Large intestine (tissue), 3 donors: ENCODE data around the gene PLEKHH3. TPM values are rescaled to one million over a fixed set of nuclear protein-coding genes. Genes with fewer than 3 reads are reported as not detected.
"Not testable (repeated sequence)": the region's sequence is repeated elsewhere in the genome, so short reads cannot be mapped to it uniquely, and the experiment has no call there.

Experiments
- DNase-seq, 2 donors: peaks; one replicate each; pipeline versions ENCODE4 v3.0.0 to v3.0.0-alpha.2; 2013
- H3K27ac ChIP-seq: one replicate; pipeline ENCODE4 v1.5.1; 2013; ENCODE audit warnings: low read length
- H3K27me3 ChIP-seq: 2 replicates; pipeline ENCODE4 v1.6.1; 2013; ENCODE audit warnings: low read length; ENCODE audit not compliant: control insufficient read depth, insufficient read depth
- H3K36me3 ChIP-seq: 2 replicates; pipeline ENCODE4 v1.6.1; 2013; ENCODE audit warnings: low read length; ENCODE audit not compliant: control insufficient read depth, insufficient read depth
- H3K4me1 ChIP-seq: one replicate; pipeline ENCODE4 v1.6.1; 2013; ENCODE audit warnings: low read length; ENCODE audit not compliant: control insufficient read depth, insufficient read depth
- H3K4me3 ChIP-seq: one replicate; pipeline ENCODE4 v1.5.1; 2013; ENCODE audit warnings: low read length
- H3K9me3 ChIP-seq: one replicate; pipeline ENCODE4 v1.6.1; 2013; ENCODE audit warnings: mild to moderate bottlenecking, low read depth, low read length, moderate library complexity; ENCODE audit not compliant: control insufficient read depth
- WGBS: methylation state at CpG from one replicate; pipeline ENCODE4 v1.1.5; 2013; ENCODE audit warnings: low lambda C conversion rate; ENCODE audit not compliant: insufficient coverage; 5-methylcytosine and 5-hydroxymethylcytosine counted together
- polyA plus RNA-seq: library from polyadenylated mRNA; unstranded; fragments of 120-200 nt; gene quantifications from one replicate; pipeline ENCODE4 v1.2.1, GENCODE V29; 2013

Gene PLEKHH3
- polyA plus RNA-seq, 1 donor = 9.2 TPM

DNA sequence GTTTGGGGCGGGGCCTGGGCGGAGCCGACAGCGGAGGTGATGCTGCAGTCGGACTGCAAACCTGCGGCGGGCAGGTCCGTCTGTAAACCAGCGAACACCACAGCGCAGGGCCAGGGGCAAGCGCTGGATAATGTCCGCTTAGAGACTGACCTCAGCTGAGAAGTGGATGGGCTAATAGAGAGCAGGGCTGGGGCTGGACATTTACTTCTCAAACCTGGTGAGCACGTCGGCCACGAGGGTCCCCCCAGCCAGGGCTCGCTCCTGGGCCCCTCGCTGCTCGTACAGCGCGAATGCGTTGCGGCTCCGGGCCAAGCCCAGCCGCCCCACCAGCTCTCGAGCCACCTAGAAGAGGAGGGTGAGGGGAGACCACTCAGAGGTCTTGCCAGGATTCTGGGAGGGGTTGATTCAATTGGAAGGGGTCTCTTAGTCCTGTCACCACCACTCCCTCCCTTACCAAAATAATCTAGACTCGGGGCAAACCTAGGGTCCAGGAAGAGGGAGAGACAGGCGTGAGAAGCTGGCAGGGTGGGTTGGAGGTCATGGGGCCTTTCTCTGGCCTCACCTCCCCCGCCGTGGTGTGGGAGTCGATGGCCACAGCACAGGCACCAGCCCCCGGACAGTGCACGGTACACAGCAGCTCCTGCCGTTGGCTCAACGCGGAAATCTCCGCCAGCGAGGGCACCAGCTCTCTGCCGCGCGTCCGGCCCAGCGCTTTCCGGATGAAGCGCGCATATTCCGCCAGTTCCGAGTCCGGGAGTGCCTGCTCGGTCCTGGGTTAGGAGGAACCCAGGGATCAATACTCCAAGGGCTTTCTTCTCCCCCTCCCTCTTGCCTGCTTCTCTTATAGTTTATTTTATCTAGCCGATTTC, 5.8 kb downstream of the PLEKHH3 start:
- WGBS = 82% methylated on average over 1 of the region's 50 CpGs
- Histone ChIP-seq H3K4me3 (no peak overlapping the region), H3K27ac (no peak overlapping the region), H3K36me3 (peaks cover 55% of the 10 kb centered on the region), H3K4me1 (peaks cover 35% of the 10 kb centered on the region), H3K9me3 (peaks cover 13% of the 10 kb centered on the region), H3K27me3 (peaks cover 59% of the 10 kb centered on the region)
- DNase-seq = no peak

DNA sequence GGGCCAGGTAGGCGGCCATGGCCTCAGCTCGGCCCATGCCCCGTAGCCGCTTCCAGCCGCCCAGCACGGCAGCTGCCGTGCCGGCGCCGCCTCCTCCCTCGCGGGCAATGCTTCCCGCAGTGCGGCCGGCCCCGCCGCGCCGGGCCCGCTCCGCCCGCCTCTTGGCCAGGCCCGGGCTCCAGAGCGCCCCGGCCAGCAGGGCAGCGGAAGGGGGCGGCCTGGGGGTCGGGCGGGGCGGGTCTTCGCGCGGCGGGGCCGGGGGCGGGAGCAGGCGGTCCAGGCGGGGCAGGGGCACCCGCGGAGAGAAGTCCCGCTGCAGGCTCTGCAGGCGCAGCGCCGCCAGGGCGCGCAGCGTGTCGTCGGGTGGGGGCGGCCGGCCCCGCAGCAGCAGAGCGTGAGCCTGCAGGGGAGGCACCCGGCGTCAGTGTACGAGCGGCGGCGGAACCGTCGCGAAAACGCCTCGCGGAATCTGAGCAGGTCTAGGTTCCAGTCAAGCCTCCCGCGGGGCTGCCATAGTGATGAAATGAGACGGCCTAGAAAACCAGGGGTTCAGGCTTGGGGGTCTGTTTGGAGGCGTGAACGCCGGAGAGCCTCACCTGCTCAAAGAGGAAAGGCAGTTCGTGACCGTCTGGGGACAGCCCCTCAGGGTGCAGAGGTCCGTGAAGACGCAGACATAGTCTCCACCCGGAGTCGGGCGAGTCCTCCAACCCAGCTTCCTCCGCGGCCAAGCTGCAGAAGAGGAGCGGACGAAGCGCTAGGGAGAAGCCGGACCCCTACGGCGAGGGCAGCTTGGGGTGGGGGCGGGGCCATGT, 6.6 kb downstream of the PLEKHH3 start:
- no peak overlapping the region for H3K27ac ChIP-seq
- H3K36me3 ChIP-seq = peaks cover 61% of the 10 kb centered on the region
- H3K27me3 ChIP-seq = peaks cover 51% of the 10 kb centered on the region
- no CpG with 5 or more reads among the region's 87 CpGs for WGBS
- no peak overlapping the region for H3K4me3 ChIP-seq
- H3K4me1 ChIP-seq = peaks cover 28% of the 10 kb centered on the region
- DNase-seq = peak in 1 of 2 donors; percentile 57
- H3K9me3 ChIP-seq = peaks cover 13% of the 10 kb centered on the region

DNA sequence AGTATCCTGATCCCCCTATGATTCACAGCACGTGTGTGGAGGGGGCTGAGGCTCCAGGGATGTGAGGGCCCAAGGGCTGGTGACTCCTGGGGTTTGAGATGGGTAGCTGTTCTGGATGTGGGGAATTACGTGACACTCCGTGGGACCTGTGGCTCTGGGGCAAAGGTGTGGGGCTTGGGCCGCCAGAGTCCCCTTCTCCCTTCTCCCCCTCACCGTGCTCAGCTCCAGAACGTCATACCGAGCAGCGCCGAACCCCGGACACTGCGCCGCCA, 7.2 kb downstream of the PLEKHH3 start:
- Histone ChIP-seq H3K9me3 (peaks cover 13% of the 10 kb centered on the region), H3K27ac (no peak overlapping the region), H3K4me3 (no peak overlapping the region), H3K36me3 (peaks cover 61% of the 10 kb centered on the region), H3K27me3 (peaks cover 45% of the 10 kb centered on the region), H3K4me1 (peaks cover 22% of the 10 kb centered on the region)
- WGBS = no CpG with 5 or more reads among the region's 12 CpGs
- DNase-seq = no peak

DNA sequence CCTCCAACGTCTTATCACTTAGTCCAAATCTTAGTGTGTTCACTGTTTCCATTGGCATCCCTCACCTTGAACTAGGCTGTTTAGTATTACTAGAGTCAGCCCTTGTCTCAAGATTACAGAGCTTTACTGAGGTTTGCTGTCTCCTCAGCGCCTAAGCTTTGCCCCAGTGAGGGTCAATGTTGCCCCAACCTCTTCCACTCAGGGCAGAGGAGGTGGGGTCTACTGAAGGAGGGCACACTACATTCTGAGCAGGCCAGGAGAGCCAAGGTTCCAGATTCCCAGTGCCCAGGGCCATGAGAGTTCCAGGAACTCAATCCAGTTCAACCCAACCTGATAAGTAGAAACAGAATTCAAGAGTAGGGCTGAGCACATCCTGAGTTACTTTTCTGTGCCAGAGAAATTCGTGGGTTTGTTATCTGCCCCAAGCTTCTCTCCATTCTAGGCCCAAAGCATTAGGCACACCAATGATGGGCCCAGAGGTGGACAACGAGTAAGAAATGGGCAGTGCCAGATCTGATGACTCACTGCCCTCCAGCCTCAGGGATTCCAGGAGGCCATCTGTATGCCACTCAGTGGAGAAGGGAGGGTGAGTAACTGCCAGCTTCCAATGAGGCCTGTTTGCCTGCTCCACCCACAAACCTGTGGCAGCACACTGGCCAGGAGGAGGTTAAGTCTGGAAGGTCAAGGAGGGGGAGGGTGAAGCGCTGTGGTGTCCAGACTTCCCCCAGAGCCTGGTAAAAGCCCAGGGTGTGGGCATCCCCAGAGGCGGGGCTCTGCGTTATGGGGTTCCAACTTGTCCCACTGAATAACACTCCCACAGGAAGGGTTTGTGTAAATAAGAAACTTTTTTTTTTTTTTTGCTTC, 9.5 kb downstream of the PLEKHH3 start:
- Histone ChIP-seq H3K4me1 (peaks cover 8% of the 10 kb centered on the region), H3K27ac (no peak overlapping the region), H3K9me3 (peaks cover 7% of the 10 kb centered on the region), H3K36me3 (peaks cover 54% of the 10 kb centered on the region), H3K27me3 (peaks cover 22% of the 10 kb centered on the region), H3K4me3 (no peak overlapping the region)
- no peak for DNase-seq
- 60% methylated on average over 1 of the region's 7 CpGs for WGBS

DNA sequence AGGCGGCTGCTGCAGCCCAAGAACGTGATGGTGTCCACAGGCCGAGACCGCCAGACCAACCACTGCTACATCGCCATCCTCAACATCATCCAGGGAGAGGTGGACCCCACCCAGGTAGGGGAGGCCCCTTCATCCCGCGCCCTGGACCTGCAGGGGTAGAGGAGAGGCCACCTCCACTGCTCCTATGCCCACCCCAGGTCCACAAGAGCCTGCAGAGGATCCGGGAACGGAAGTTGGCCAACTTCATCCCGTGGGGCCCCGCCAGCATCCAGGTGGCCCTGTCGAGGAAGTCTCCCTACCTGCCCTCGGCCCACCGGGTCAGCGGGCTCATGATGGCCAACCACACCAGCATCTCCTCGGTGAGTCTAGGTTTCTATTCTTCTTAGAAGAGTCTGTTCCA, 10.7 kb downstream of the PLEKHH3 start:
- H3K27ac ChIP-seq, H3K27me3 ChIP-seq, H3K9me3 ChIP-seq, DNase-seq, H3K4me3 ChIP-seq, H3K4me1 ChIP-seq: not testable (repeated sequence)
- 100% methylated on average over 1 of the region's 16 CpGs for WGBS
- H3K36me3 ChIP-seq = peaks cover 45% of the 10 kb centered on the region

DNA sequence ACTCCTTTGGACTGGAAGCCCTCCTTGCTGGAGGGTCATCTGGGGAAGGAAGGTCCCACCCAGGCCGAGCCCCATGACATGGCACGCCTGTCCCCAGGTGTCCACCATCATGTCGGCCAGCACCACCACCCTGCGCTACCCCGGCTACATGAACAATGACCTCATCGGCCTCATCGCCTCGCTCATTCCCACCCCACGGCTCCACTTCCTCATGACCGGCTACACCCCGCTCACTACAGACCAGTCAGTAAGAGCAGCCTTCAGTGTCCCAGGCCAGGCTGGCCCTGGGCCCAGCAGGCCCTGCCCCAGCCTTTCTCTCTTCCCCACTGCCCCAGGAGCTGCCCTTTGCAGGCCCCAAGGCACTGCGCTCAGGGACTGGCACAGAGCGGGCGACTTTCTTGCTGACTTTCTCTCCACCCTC, 11.2 kb downstream of the PLEKHH3 start:
- WGBS = no CpG with 5 or more reads among the region's 14 CpGs
- Histone ChIP-seq H3K4me3 (no peak overlapping the region), H3K4me1 (peaks cover 6% of the 10 kb centered on the region), H3K27me3 (peaks cover 5% of the 10 kb centered on the region), H3K9me3 (no peaks in the 10 kb centered on the region), H3K27ac (no peak overlapping the region), H3K36me3 (peaks cover 42% of the 10 kb centered on the region)
- no peak for DNase-seq

DNA sequence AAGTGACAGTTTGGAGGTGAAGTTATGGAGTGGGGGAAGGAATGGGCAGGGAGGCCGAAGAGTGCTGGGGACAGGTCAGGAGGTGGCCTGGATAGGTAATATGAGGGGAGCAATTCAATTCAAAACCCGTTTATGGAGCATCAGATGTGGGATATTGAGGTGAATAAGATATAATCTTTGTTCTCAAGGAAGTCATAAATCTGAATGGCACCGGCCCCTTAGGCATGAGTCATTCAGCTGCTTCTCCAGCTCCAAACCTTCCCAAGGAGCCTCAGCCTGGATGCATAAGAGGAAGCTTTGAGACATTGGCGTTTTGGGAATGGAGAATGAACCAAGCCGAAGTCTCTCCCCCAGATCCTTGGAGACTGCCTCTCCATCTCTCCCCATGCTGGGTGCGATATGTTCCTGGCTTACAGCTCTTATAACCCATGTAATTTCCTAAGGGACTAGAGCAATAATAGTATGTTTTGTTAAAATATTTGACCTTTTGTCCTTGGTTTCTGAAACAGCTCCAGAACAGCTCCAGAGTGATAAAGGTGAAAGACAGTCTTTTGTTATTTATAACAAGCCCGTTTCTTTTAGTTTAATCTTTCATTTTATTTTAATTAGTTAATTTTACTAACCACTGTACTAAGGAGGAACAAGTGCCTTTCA, 16.0 kb downstream of the PLEKHH3 start:
- Histone ChIP-seq H3K4me3 (no peak overlapping the region), H3K27ac (peak overlapping the region; percentile 23), H3K27me3 (no peaks in the 10 kb centered on the region), H3K4me1 (peaks cover 13% of the 10 kb centered on the region), H3K9me3 (no peaks in the 10 kb centered on the region), H3K36me3 (peaks cover 12% of the 10 kb centered on the region)
- 67% methylated on average over 1 of the region's 7 CpGs for WGBS
- DNase-seq = peak in 1 of 2 donors; percentile 76

DNA sequence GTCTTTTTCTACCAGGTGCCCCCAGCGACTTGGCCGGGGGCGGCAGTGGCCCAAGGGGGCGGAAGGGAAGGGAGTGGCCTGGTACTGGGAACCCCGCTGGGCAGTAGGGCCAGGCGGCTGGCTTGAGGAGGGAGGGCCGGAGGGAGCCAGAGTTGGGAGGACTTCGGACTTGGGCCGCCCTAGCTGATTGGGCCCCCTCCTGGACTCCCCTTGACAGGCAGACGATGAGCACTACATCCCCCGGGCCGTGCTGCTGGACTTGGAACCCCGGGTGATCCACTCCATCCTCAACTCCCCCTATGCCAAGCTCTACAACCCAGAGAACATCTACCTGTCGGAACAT, 16.9 kb downstream of the PLEKHH3 start:
- no CpG with 5 or more reads among the region's 14 CpGs for WGBS
- Histone ChIP-seq H3K27ac (peak overlapping the region; percentile 23), H3K4me1 (peaks cover 13% of the 10 kb centered on the region)
- H3K36me3 ChIP-seq, H3K9me3 ChIP-seq, DNase-seq, H3K4me3 ChIP-seq, H3K27me3 ChIP-seq: not testable (repeated sequence)

DNA sequence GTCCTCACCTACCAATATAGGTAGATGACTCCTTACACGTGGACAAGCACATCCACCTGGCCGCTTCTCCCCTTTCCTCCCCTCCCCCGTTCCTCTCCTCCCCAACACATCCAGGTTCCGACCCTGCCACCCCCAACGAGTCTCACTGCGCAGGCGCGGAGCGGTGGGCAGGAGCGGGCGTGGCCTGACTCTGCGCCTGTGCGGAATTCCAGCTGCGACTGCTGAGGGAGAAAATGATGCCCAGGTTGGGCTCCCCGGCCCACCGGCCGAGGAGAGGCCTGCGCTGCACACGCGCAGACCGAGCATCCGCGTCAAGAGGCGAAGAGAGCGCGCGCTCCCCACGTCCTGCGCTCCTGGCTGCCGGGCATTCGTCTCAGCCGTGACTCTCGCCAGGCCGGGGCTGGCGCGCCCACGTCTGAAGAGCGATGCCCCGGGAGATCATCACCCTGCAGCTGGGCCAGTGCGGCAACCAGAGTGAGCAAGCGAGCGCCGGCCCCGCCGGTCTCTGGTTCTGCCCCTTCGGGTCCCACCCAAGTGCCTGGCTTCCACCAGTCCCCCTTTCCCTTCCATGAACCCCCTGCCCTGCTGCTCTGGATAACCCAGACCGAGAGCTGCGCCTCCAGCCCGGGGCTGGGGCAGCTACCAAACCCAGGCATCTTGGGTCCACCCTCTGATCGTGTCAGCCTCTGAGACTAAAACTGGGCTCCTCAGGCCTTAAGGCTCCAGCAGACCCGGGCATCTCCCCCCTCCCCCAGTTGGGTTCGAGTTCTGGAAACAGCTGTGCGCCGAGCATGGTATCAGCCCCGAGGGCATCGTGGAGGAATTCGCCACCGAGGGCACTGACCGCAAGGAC, 17.5 kb downstream of the PLEKHH3 start, which contains the start of gene TUBG2:
TUBG2 (plus strand) TSS at position 206 of the 853 bp plus-strand sequence; CDS start at position 426, 220 bp downstream.
- no CpG with 5 or more reads among the region's 59 CpGs for WGBS
- Histone ChIP-seq H3K27ac (peak within 1 kb of the TSS; percentile 61), H3K27me3 (no peaks in the 10 kb centered on the region), H3K36me3 (peaks cover 7% of the 10 kb centered on the region), H3K4me3 (peak within 1 kb of the TSS; percentile 76), H3K9me3 (no peaks in the 10 kb centered on the region), H3K4me1 (peaks cover 13% of the 10 kb centered on the region)
- DNase-seq = peak; percentile 86
